ENCODE measurements around the gene HOXD10.

Gene HOXD10

GRCh38 chr2:176115883-176116813, at the start of gene HOXD10:
TSS of gene HOXD10 (plus strand) at chr2:176116778. CDS start at chr2:176116834, 56 bp downstream.
- peak; percentile 71 for DNase-seq (ENCODE audit: low spot score)

GRCh38 chr2:176067589-176068418, 48.8 kb upstream of the HOXD10 start:
- DNase-seq (ENCODE audit: low spot score), result no peak

- DNase-seq (ENCODE audit: low spot score), result no peak
Measured at GRCh38 chr2:176068419-176068832, 48.2 kb upstream of the HOXD10 start.

GRCh38 chr2:176071330-176072291, 45.0 kb upstream of the HOXD10 start:
- no peak for DNase-seq (ENCODE audit: low spot score)

GRCh38 chr2:176072292-176072669, 44.3 kb upstream of the HOXD10 start:
- DNase-seq (ENCODE audit: low spot score), result no peak

- DNase-seq (ENCODE audit: low spot score), result no peak
Measured at GRCh38 chr2:176072951-176073904, 43.4 kb upstream of the HOXD10 start.

GRCh38 chr2:176074919-176075425, 41.6 kb upstream of the HOXD10 start:
- DNase-seq (ENCODE audit: low spot score), result no peak

- DNase-seq (ENCODE audit: low spot score), result no peak
Measured at GRCh38 chr2:176075481-176075880, 41.1 kb upstream of the HOXD10 start.

- DNase-seq (ENCODE audit: low spot score), result no peak
Measured at GRCh38 chr2:176076063-176076462, 40.5 kb upstream of the HOXD10 start.

- no peak for DNase-seq (ENCODE audit: low spot score)
Measured at GRCh38 chr2:176076796-176077195, 39.8 kb upstream of the HOXD10 start.

GRCh38 chr2:176078541-176079284, 37.9 kb upstream of the HOXD10 start:
- no peak for DNase-seq (ENCODE audit: low spot score)

- no peak for DNase-seq (ENCODE audit: low spot score)
Measured at GRCh38 chr2:176079285-176079830, 37.2 kb upstream of the HOXD10 start.

- DNase-seq (ENCODE audit: low spot score), result peak; percentile 58
Measured at GRCh38 chr2:176079831-176080539, 36.6 kb upstream of the HOXD10 start.

- DNase-seq (ENCODE audit: low spot score), result no peak
Measured at GRCh38 chr2:176080540-176081375, 35.8 kb upstream of the HOXD10 start.

GRCh38 chr2:176081376-176081836, 35.2 kb upstream of the HOXD10 start:
- DNase-seq (ENCODE audit: low spot score), result no peak

- DNase-seq (ENCODE audit: low spot score), result no peak
Measured at GRCh38 chr2:176081837-176082524, 34.6 kb upstream of the HOXD10 start.

GRCh38 chr2:176082525-176082823, 34.1 kb upstream of the HOXD10 start:
- no peak for DNase-seq (ENCODE audit: low spot score)

Data from AG08395 (cell line).